ENCODE data around the gene HOXC13. TPM values are rescaled to one million over a fixed set of nuclear protein-coding genes. Genes with fewer than 3 reads are reported as not detected.

The HOXC13 gene
- total RNA-seq, 1 donor from 2014 or later = not detected

DNA sequence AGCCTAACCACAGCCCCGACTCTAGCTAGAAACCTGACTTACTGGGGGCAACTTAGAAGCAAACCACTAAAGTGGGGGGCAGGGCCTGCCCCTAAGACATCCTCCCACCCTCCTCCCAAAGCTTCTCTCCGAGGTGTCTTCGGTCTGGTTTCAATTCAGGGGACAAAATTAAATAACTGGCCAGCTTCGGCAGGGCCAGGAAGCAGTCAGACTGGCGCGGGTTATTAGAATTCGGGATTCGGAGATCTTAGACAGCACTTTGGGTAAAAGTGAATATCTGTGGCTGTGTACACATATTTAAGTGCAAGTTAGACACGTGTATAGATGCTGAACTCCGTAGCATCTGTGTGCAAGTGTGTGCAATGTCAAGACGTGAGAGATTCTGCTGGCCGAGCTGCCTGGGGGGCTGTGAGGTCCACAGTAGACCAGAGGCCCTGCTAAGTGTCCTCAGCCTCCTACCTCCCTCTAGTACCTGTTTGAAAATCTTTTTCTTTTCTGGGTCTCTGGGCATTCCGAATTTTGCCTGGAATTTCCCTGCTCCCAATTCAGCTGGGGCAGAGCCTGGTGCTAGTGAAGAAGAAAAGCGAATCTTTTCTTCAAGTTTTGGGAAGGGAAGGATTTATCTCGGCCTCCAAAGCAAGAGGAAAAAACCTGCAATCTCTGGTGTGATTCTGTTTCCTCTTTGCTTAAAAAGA is 42.3 kb downstream of the HOXC13 start:
- Mint-ChIP-seq H3K27me3 (ENCODE audit: low read depth, unreplicated experiment) (peaks cover 86% of the 10 kb centered on the region), H3K36me3 (ENCODE audit: low read depth, unreplicated experiment) (no peaks in the 10 kb centered on the region), H3K4me3 (ENCODE audit: unreplicated experiment) (no peak overlapping the region), H3K9me3 (ENCODE audit: unreplicated experiment) (peaks cover 9% of the 10 kb centered on the region), H3K4me1 (ENCODE audit: low read depth, unreplicated experiment) (no peaks in the 10 kb centered on the region), H3K27ac (ENCODE audit: unreplicated experiment) (no peak overlapping the region)
- Histone ChIP-seq H3K79me2 (ENCODE audit: insufficient read depth, low read length) (no peaks in the 10 kb centered on the region), H3K27me3 (ENCODE audit: insufficient read depth, low read length) (peaks cover 90% of the 10 kb centered on the region), H3K27ac (ENCODE audit: low read depth, low read length) (no peak overlapping the region), H3K36me3 (ENCODE audit: insufficient read depth, low read length) (no peaks in the 10 kb centered on the region), H3K4me3 (ENCODE audit: insufficient read depth, low read depth, low read length) (no peak overlapping the region), H3K4me2 (ENCODE audit: low read length) (no peak overlapping the region), H2AFZ (ENCODE audit: low read depth, low read length) (no peak overlapping the region), H3K9ac (ENCODE audit: low read length) (no peak overlapping the region), H3K9me3 (ENCODE audit: insufficient read depth, low read depth, low read length) (no peaks in the 10 kb centered on the region), H4K20me1 (ENCODE audit: insufficient read depth, low read length) (no peaks in the 10 kb centered on the region), H3K4me1 (ENCODE audit: insufficient read depth, low read length) (no peaks in the 10 kb centered on the region)
- no peak for TF ChIP-seq EZH2 (IDR thresholded peaks at IDR 0.05; ENCODE audit: insufficient read depth, low read length)
- TF ChIP-seq, protein P1, sequence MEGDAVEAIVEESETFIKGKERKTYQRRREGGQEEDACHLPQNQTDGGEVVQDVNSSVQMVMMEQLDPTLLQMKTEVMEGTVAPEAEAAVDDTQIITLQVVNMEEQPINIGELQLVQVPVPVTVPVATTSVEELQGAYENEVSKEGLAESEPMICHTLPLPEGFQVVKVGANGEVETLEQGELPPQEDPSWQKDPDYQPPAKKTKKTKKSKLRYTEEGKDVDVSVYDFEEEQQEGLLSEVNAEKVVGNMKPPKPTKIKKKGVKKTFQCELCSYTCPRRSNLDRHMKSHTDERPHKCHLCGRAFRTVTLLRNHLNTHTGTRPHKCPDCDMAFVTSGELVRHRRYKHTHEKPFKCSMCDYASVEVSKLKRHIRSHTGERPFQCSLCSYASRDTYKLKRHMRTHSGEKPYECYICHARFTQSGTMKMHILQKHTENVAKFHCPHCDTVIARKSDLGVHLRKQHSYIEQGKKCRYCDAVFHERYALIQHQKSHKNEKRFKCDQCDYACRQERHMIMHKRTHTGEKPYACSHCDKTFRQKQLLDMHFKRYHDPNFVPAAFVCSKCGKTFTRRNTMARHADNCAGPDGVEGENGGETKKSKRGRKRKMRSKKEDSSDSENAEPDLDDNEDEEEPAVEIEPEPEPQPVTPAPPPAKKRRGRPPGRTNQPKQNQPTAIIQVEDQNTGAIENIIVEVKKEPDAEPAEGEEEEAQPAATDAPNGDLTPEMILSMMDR (IDR thresholded peaks at IDR 0.05; ENCODE audit: insufficient read depth, low read depth, low read length) = no peak
- DNase-seq (ENCODE audit: low read depth) = no peak
- no peak for FAIRE-seq

DNA sequence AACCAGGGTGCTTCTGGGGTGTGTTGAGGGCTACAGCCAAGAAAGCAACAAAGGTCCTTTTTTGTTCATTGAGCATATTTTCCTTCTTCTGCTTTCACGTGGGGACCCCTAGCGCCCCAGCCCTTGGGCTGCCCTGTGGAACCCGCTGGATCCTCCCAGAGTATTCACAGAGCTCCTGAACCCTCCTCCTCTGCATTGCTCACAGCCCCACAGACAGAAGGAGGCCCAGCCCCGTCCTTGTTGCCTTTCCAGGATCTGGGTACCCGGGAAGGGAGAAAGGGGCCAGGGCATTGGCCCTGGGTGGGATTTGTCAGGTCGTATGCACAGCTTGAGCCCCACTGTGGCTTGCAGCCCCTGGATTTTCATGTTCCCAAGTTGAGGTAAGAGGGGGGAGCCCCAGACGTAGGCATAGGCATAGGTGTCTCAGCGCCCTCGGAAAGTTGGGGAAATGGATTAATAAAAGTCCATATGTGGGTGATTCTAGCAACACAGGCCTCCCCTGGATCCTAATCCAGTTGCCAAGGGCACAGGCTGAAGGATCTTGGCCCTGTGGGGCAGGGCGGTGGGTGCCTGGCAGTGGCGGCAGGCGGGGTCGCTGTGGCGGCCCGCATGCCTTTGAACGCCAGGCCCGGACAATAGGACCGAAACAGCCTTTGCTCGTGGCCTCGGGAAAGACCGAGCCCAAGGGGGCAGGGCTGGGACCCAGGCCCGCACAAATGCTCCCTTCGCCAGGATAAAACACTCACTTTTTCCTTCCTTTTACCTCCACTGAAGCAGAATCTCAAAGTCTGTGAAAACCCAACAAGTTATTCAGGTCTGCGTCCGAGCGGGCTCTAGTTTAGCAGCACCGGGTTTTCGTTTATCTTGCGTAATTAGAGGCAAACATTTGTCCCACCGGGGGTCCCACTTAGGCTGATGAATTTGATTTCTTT is 43.3 kb downstream of the HOXC13 start:
- no peak overlapping the region for H3K4me3 Mint-ChIP-seq (ENCODE audit: unreplicated experiment)
- Histone ChIP-seq H3K9me3 (ENCODE audit: insufficient read depth, low read depth, low read length) (no peaks in the 10 kb centered on the region), H3K27me3 (ENCODE audit: insufficient read depth, low read length) (peaks cover 90% of the 10 kb centered on the region), H3K27ac (ENCODE audit: low read depth, low read length) (no peak overlapping the region), H2AFZ (ENCODE audit: low read depth, low read length) (no peak overlapping the region), H3K4me2 (ENCODE audit: low read length) (no peak overlapping the region), H4K20me1 (ENCODE audit: insufficient read depth, low read length) (no peaks in the 10 kb centered on the region), H3K4me1 (ENCODE audit: insufficient read depth, low read length) (no peaks in the 10 kb centered on the region), H3K4me3 (ENCODE audit: insufficient read depth, low read depth, low read length) (no peak overlapping the region), H3K9ac (ENCODE audit: low read length) (no peak overlapping the region), H3K79me2 (ENCODE audit: insufficient read depth, low read length) (no peaks in the 10 kb centered on the region), H3K36me3 (ENCODE audit: insufficient read depth, low read length) (no peaks in the 10 kb centered on the region)
- TF ChIP-seq EZH2 (IDR thresholded peaks at IDR 0.05; ENCODE audit: insufficient read depth, low read length) = peak; percentile 76
- TF ChIP-seq, protein P1 (IDR thresholded peaks at IDR 0.05; ENCODE audit: insufficient read depth, low read depth, low read length) = no peak
- H3K9me3 Mint-ChIP-seq (ENCODE audit: unreplicated experiment) = peaks cover 16% of the 10 kb centered on the region
- DNase-seq (ENCODE audit: low read depth) (no peak), FAIRE-seq (no peak)
- H3K36me3 Mint-ChIP-seq (ENCODE audit: low read depth, unreplicated experiment) = no peaks in the 10 kb centered on the region
- H3K27me3 Mint-ChIP-seq (ENCODE audit: low read depth, unreplicated experiment) = peaks cover 85% of the 10 kb centered on the region
- no peak overlapping the region for H3K27ac Mint-ChIP-seq (ENCODE audit: unreplicated experiment)
- no peaks in the 10 kb centered on the region for H3K4me1 Mint-ChIP-seq (ENCODE audit: low read depth, unreplicated experiment)
